ENCODE measurements around the gene PSEN1. TPM values are rescaled to one million over a fixed set of nuclear protein-coding genes. Genes with fewer than 3 reads are reported as not detected.

The PSEN1 gene
- total and polyA plus RNA-seq, 2 of the 8 experiments (the other 6 are each of a cell fraction or from before 2014, with no cell fraction given): 10.1 to 38.7 TPM

DNA sequence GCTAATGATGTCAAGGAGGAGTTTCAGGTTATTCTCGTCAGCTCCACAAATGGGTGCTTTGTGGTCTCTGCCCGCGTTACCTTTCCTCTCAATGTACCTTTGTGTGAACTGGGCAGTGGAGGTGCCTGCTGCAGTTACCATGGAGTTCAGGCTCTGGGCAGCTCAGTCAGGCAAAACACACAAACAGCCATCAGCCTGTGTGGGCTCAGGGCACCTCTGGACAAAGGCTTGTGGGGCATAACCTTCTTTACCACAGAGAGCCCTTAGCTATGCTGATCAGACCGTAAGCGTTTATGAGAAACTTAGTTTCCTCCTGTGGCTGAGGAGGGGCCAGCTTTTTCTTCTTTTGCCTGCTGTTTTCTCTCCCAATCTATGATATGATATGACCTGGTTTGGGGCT is 84.3 kb downstream of the PSEN1 start:
- H3K4ac ChIP-seq (replicated peaks; ENCODE audit: insufficient read length, low read depth, low read length): no peak overlapping the region
- TF ChIP-seq SP4 (IDR thresholded peaks at IDR 0.05; ENCODE audit: low read length): no peak
- no peak for TF ChIP-seq CBX5 (IDR thresholded peaks at IDR 0.05; ENCODE audit: low read depth, low read length)
- TF ChIP-seq HDAC2 (IDR thresholded peaks at IDR 0.05; ENCODE audit: borderline replicate concordance in 1 of 2, low read depth in 2 of 2, low read length in 2 of 2): no peak
- TF ChIP-seq SP1 (IDR thresholded peaks at IDR 0.05; ENCODE audit: low read depth, low read length): no peak
- no peak overlapping the region for H2BK120ac ChIP-seq (replicated peaks; ENCODE audit: low read depth, low read length)
- no peaks in the 10 kb centered on the region for H3K79me1 ChIP-seq (ENCODE audit: low read depth, low read length)
- H4K8ac ChIP-seq (ENCODE audit: extremely low read depth, insufficient read depth, low read length): no peak overlapping the region
- FAIRE-seq (no peak), DNase-seq (ENCODE audit: low read depth in 1 of 2, low spot score in 2 of 2) (no peak)
- 92% methylated on average over 5 of the region's 5 CpGs; no CpG with 5 or more reads in 1 of the 2 experiments for WGBS, 2 experiments (ENCODE audit: extremely low coverage in 1 of 2, insufficient coverage in 1 of 2, insufficient read length in 1 of 2, insufficient replicate concordance in 2 of 2, low coverage in 1 of 2, low lambda C conversion rate in 2 of 2, missing lambda C conversion rate in 1 of 2)
- ChIA-PET CTCF (ENCODE audit: partially characterized antibody) (interaction anchor here (0.6 to 2.9 kb wide), 8 partner anchors 10 to 1391 kb away, joined by 3 to 10 read pairs (median 4); no protein-coding TSS in a partner anchor), POLR2A (ENCODE audit: partially characterized antibody) (interaction anchor here (2.6 kb wide), 1 partner anchor 22 kb away, joined by 7 read pairs; no protein-coding TSS in a partner anchor)
- H2BK12ac ChIP-seq (ENCODE audit: low read depth, low read length): no peak overlapping the region
- H3K18ac ChIP-seq (ENCODE audit: extremely low read depth, low read length): no peak overlapping the region
- no peaks in the 10 kb centered on the region for H3K9me3 ChIP-seq (ENCODE audit: insufficient read depth in 2 of 2, low read depth in 1 of 2, low read length in 1 of 2)
- H2BK20ac ChIP-seq (ENCODE audit: low read length): no peak overlapping the region
- H3K79me2 ChIP-seq (ENCODE audit: control insufficient read depth in 1 of 2, insufficient read depth in 2 of 2, low read length in 2 of 2): no peaks in the 10 kb centered on the region
- H4K91ac ChIP-seq (replicated peaks; ENCODE audit: insufficient read length, low read length): no peak overlapping the region
- H3K56ac ChIP-seq (replicated peaks; ENCODE audit: insufficient read length, low read depth, low read length): no peak overlapping the region
- no peaks in the 10 kb centered on the region for H3K27me3 ChIP-seq (replicated peaks in 1 of 4; ENCODE audit: control insufficient read depth in 3 of 4, extremely low read depth in 1 of 4, insufficient read depth in 3 of 4, low read length in 3 of 4)
- H4K5ac ChIP-seq (ENCODE audit: insufficient read length, low read depth, low read length): no peak overlapping the region
- no peaks in the 10 kb centered on the region for H3K23me2 ChIP-seq (ENCODE audit: low read depth, low read length)
- H3K27ac ChIP-seq (ENCODE audit: low read depth, low read length): no peak overlapping the region
- no peak overlapping the region for H3K4me2 ChIP-seq (ENCODE audit: insufficient read depth in 1 of 2, low read depth in 2 of 2, low read length in 2 of 2)
- no peak overlapping the region for H2BK5ac ChIP-seq (ENCODE audit: low read depth, low read length)
- no peak overlapping the region for H3K9ac ChIP-seq (replicated peaks in 1 of 4; ENCODE audit: extremely low read depth in 1 of 4, low read depth in 3 of 4, low read length in 3 of 4)
- H3K4me1 ChIP-seq (replicated peaks in 1 of 4; ENCODE audit: control insufficient read depth in 3 of 4, insufficient read depth in 4 of 4, low read length in 3 of 4): peaks cover 0 to 8% (median 2%) of the 10 kb centered on the region in 4 experiments; a peak in 2 of 7 replicates
- no peak overlapping the region for H3K14ac ChIP-seq (ENCODE audit: insufficient read length)
- no peak overlapping the region for H2AK5ac ChIP-seq (ENCODE audit: low read depth, low read length)
- peaks cover 1 to 4% of the 10 kb centered on the region in 2 experiments for H4K20me1 ChIP-seq (replicated peaks in 1 of 2; ENCODE audit: control insufficient read depth in 1 of 2, insufficient read depth in 2 of 2, low read length in 2 of 2)
- H2BK15ac ChIP-seq (ENCODE audit: low read length): no peak overlapping the region
- H3K23ac ChIP-seq (ENCODE audit: insufficient read length): no peak overlapping the region
- no peak overlapping the region for H2AFZ ChIP-seq (ENCODE audit: low read length)
- no peak overlapping the region for H3K4me3 ChIP-seq (ENCODE audit: extremely low read depth in 1 of 4, insufficient read depth in 2 of 4, low read depth in 3 of 4, low read length in 4 of 4)
- peaks cover 6 to 28% (median 15%) of the 10 kb centered on the region in 4 experiments; a peak in 7 of 8 replicates for H3K36me3 ChIP-seq (ENCODE audit: control insufficient read depth in 2 of 4, insufficient read depth in 4 of 4, low read length in 3 of 4)

All from H1 (cell line).